Activated B cell treated with CpG ODN at 0.5 μM for 24 hours (primary cell): Measurements from ENCODE around the gene NUBP2. TPM values are rescaled to one million over a fixed set of nuclear protein-coding genes. Genes with fewer than 3 reads are reported as not detected.

ENCODE experiments used
- ATAC-seq: fragments of 200-7000 bp; cut with Tn5 transposase; one replicate; pipeline ENCODE4 v1.10.0; 2021; ENCODE audit warnings: low read depth, mild to moderate bottlenecking, moderate library complexity
- CTCF ChIA-PET: fragments of 350-600 bp; sonication (Branson Sonifier 250); formaldehyde crosslinking; loops from one replicate; lab custom pipeline; 2021; ENCODE audit warnings: antibody characterized with exemption; lab: Charles Lee
- POLR2A ChIA-PET: fragments of 350-600 bp; sonication (Branson Sonifier 250); formaldehyde crosslinking; loops from one replicate; lab custom pipeline; 2021; ENCODE audit warnings: antibody characterized with exemption; lab: Charles Lee
- DNase-seq: peaks from one replicate; pipeline ENCODE4 v3.0.0; 2022
- H3K27ac Mint-ChIP-seq: one replicate; pipeline ENCODE4 v1.8.0; 2020; ENCODE audit warnings: mixed read lengths
- H3K27me3 Mint-ChIP-seq: one replicate; pipeline ENCODE4 v1.8.0; 2021; ENCODE audit warnings: mixed read lengths
- H3K36me3 Mint-ChIP-seq: one replicate; pipeline ENCODE4 v1.8.0; 2021; ENCODE audit warnings: low read depth, mixed read lengths
- H3K4me1 Mint-ChIP-seq: one replicate; pipeline ENCODE4 v1.8.0; 2021; ENCODE audit warnings: mixed read lengths
- H3K4me3 Mint-ChIP-seq: one replicate; pipeline ENCODE4 v1.8.0; 2020; ENCODE audit warnings: mild to moderate bottlenecking, mixed read lengths
- H3K9me3 Mint-ChIP-seq: one replicate; pipeline ENCODE4 v1.8.0; 2020; ENCODE audit warnings: mixed read lengths
- intact Hi-C: fragments of 100-400 bp; cut with micrococcal nuclease; formaldehyde crosslinking; loops from one replicate; pipeline ENCODE4 v1.15.1; 2024
- total RNA-seq: library from RNA; stranded (reverse); gene quantifications from 2 replicates; pipeline ENCODE4 v1.2.3, GENCODE V29; 2022
- TF ChIP-seq, protein P1 (sequence below): fragments of 200-600 bp; IDR thresholded peaks from one replicate; pipeline ENCODE4 v1.8.0; 2022; ENCODE audit warnings: antibody characterized with exemption, mild to moderate bottlenecking

NUBP2 gene
- total RNA-seq, 1 donor from 2014 or later: 54.2 TPM

GRCh38 chr16:1815461-1815860 is 32.7 kb downstream of the NUBP2 start:
- H3K36me3 Mint-ChIP-seq: peaks cover 39% of the 10 kb centered on the region
- H3K27me3 Mint-ChIP-seq: no peaks in the 10 kb centered on the region
- intact Hi-C loops: no loop called here
- H3K4me1 Mint-ChIP-seq: no peaks in the 10 kb centered on the region
- no peaks in the 10 kb centered on the region for H3K9me3 Mint-ChIP-seq
- POLR2A ChIA-PET: no interaction called here
- H3K4me3 Mint-ChIP-seq: no peak overlapping the region
- peak overlapping the region; percentile 20 for H3K27ac Mint-ChIP-seq
- DNase-seq: no peak
- ATAC-seq: no peak
- TF ChIP-seq, protein P1, sequence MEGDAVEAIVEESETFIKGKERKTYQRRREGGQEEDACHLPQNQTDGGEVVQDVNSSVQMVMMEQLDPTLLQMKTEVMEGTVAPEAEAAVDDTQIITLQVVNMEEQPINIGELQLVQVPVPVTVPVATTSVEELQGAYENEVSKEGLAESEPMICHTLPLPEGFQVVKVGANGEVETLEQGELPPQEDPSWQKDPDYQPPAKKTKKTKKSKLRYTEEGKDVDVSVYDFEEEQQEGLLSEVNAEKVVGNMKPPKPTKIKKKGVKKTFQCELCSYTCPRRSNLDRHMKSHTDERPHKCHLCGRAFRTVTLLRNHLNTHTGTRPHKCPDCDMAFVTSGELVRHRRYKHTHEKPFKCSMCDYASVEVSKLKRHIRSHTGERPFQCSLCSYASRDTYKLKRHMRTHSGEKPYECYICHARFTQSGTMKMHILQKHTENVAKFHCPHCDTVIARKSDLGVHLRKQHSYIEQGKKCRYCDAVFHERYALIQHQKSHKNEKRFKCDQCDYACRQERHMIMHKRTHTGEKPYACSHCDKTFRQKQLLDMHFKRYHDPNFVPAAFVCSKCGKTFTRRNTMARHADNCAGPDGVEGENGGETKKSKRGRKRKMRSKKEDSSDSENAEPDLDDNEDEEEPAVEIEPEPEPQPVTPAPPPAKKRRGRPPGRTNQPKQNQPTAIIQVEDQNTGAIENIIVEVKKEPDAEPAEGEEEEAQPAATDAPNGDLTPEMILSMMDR: no peak
- CTCF ChIA-PET: no interaction called here

GRCh38 chr16:1816396-1817275 is 33.9 kb downstream of the NUBP2 start:
- TF ChIP-seq, protein P1: no peak
- intact Hi-C loops: no loop called here
- no peak overlapping the region for H3K4me3 Mint-ChIP-seq
- DNase-seq (no peak), ATAC-seq (no peak)
- CTCF ChIA-PET: no interaction called here
- H3K4me1 Mint-ChIP-seq: no peaks in the 10 kb centered on the region
- POLR2A ChIA-PET: no interaction called here
- no peaks in the 10 kb centered on the region for H3K27me3 Mint-ChIP-seq
- H3K27ac Mint-ChIP-seq: no peak overlapping the region
- peaks cover 45% of the 10 kb centered on the region for H3K36me3 Mint-ChIP-seq
- no peaks in the 10 kb centered on the region for H3K9me3 Mint-ChIP-seq

GRCh38 chr16:1817276-1817589 is 34.5 kb downstream of the NUBP2 start:
- H3K27ac Mint-ChIP-seq: no peak overlapping the region
- H3K4me1 Mint-ChIP-seq: no peaks in the 10 kb centered on the region
- H3K27me3 Mint-ChIP-seq: no peaks in the 10 kb centered on the region
- H3K36me3 Mint-ChIP-seq: peaks cover 45% of the 10 kb centered on the region
- ChIA-PET POLR2A (no interaction called here), CTCF (no interaction called here)
- ATAC-seq: no peak
- no peaks in the 10 kb centered on the region for H3K9me3 Mint-ChIP-seq
- intact Hi-C loops: no loop called here
- no peak for DNase-seq
- TF ChIP-seq, protein P1: no peak
- no peak overlapping the region for H3K4me3 Mint-ChIP-seq

GRCh38 chr16:1817716-1818115 is 35.0 kb downstream of the NUBP2 start:
- ChIA-PET CTCF (no interaction called here), POLR2A (no interaction called here)
- Mint-ChIP-seq H3K9me3 (no peaks in the 10 kb centered on the region), H3K27me3 (no peaks in the 10 kb centered on the region), H3K4me1 (no peaks in the 10 kb centered on the region), H3K27ac (no peak overlapping the region), H3K36me3 (peaks cover 48% of the 10 kb centered on the region), H3K4me3 (no peak overlapping the region)
- no peak for DNase-seq
- intact Hi-C loops: no loop called here
- ATAC-seq: no peak
- TF ChIP-seq, protein P1: no peak

GRCh38 chr16:1818204-1818872 is 35.6 kb downstream of the NUBP2 start:
- TF ChIP-seq, protein P1: no peak
- DNase-seq (no peak), ATAC-seq (no peak)
- Mint-ChIP-seq H3K4me1 (no peaks in the 10 kb centered on the region), H3K27me3 (no peaks in the 10 kb centered on the region), H3K9me3 (no peaks in the 10 kb centered on the region), H3K36me3 (peaks cover 43% of the 10 kb centered on the region), H3K4me3 (no peak overlapping the region), H3K27ac (no peak overlapping the region)
- POLR2A ChIA-PET: no interaction called here
- CTCF ChIA-PET: no interaction called here
- intact Hi-C loops: no loop called here
